A673 (cell line): ENCODE results near the gene PARP12.

Experiments
- EZH2 ChIP-seq: fragments of 200-600 bp; sonication (generic); IDR thresholded peaks from 2 replicates; pipeline ENCODE4 v1.6.1; 2017; ENCODE audit warnings: borderline replicate concordance, low read depth, mild to moderate bottlenecking, mixed read lengths, antibody characterized with exemption, low read length; ENCODE audit not compliant: poor library complexity, severe bottlenecking
- TF ChIP-seq, protein P1 (sequence below): fragments of 300-800, 200-600 bp; sonication (generic); conservative IDR thresholded peaks from 2 replicates; pipeline ENCODE4 v1.5.1; 2017; ENCODE audit warnings: low read depth, mild to moderate bottlenecking, antibody characterized with exemption, low read length, moderate library complexity, mixed read lengths

DNA sequence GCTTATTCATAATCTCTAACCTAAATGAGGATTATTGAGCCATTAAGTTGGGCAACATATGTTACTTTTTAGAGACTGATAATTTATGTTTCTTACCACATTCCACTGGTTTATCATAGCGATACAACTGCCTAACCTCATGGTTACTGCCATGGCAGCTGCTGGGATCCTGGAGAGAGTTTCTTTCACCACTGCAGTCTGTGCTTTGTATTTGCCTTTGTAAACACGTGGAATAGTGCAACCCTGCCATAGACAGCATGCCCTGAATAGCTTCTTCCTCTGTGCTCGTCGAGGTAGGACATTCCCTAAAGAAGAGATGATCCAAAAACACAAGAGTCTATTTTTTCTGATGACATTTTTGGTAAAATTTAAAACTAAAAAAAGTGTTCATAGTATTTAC lies 33.7 kb upstream of the PARP12 start:
- no peak for TF ChIP-seq EZH2
- TF ChIP-seq, protein P1, sequence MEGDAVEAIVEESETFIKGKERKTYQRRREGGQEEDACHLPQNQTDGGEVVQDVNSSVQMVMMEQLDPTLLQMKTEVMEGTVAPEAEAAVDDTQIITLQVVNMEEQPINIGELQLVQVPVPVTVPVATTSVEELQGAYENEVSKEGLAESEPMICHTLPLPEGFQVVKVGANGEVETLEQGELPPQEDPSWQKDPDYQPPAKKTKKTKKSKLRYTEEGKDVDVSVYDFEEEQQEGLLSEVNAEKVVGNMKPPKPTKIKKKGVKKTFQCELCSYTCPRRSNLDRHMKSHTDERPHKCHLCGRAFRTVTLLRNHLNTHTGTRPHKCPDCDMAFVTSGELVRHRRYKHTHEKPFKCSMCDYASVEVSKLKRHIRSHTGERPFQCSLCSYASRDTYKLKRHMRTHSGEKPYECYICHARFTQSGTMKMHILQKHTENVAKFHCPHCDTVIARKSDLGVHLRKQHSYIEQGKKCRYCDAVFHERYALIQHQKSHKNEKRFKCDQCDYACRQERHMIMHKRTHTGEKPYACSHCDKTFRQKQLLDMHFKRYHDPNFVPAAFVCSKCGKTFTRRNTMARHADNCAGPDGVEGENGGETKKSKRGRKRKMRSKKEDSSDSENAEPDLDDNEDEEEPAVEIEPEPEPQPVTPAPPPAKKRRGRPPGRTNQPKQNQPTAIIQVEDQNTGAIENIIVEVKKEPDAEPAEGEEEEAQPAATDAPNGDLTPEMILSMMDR: no peak
